Astrocyte of the spinal cord (primary cell): ENCODE results near the gene GDPD5.
A peak's percentile ranks its signal among the peaks of the same experiment; 100 is the strongest.

ENCODE experiments used
- DNase-seq: peaks from one replicate; pipeline ENCODE4 v3.0.0; 2011; ENCODE audit warnings: low read depth, low spot score
- H3K4me3 ChIP-seq: 2 replicates; pipeline ENCODE4 v1.5.1; 2011; ENCODE audit warnings: low read depth, mild to moderate bottlenecking, low read length, moderate library complexity
- CTCF ChIP-seq: IDR thresholded peaks from 2 replicates; pipeline ENCODE4 v1.5.1; 2012; ENCODE audit warnings: low read depth, mild to moderate bottlenecking, low read length, inconsistent platforms
- in situ Hi-C: cut with HindIII; loops from 2 replicates; pipeline ENCODE4 v1.10.0; 2017; ENCODE audit warnings: low sequenced_read_pairs

GDPD5 gene

DNA sequence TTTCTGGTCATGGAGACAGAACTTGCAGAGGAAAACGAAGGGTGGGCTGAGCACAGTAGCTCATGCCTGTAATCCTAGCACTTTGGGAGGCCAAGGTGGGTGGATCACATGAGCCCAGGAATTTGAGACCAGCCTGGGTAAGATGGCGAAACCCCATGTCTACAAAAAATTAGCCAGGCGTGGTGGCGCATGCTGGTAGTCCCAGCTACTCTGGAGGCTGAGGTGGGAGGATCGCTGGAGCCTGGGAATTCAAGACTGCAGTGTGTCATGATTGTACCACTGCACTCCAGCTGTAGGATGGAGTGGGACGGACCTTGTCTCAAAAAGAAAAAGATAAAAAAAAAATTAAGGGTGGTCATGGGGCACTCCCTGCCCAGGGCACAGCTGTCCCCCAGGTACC lies 42.2 kb upstream of the GDPD5 start:
- TF ChIP-seq CTCF, result no peak
- DNase-seq, result no peak
- in situ Hi-C loops, result no loop called here
- H3K4me3 ChIP-seq, result no peak overlapping the region

GRCh38 chr11:75566763-75567279 lies 41.1 kb upstream of the GDPD5 start:
- H3K4me3 ChIP-seq, result no peak overlapping the region
- DNase-seq, result no peak
- in situ Hi-C loops, result no loop called here
- TF ChIP-seq CTCF, result no peak

- in situ Hi-C loops, result no loop called here
- no peak for TF ChIP-seq CTCF
- H3K4me3 ChIP-seq, result peak overlapping the region; percentile 4
- no peak for DNase-seq
These were observed 40.4 kb upstream of the GDPD5 start for GRCh38 chr11:75565916-75566762.

GRCh38 chr11:75565221-75565814 lies 39.6 kb upstream of the GDPD5 start:
- in situ Hi-C loops, result no loop called here
- no peak for TF ChIP-seq CTCF
- DNase-seq, result peak; percentile 68
- H3K4me3 ChIP-seq, result peak overlapping the region; percentile 4

- DNase-seq, result peak; percentile 89
- in situ Hi-C loops, result no loop called here
- peak; percentile 72 for TF ChIP-seq CTCF
- peak overlapping the region; percentile 94 for H3K4me3 ChIP-seq
These were observed 38.3 kb upstream of the GDPD5 start for GRCh38 chr11:75563978-75564552.

DNA sequence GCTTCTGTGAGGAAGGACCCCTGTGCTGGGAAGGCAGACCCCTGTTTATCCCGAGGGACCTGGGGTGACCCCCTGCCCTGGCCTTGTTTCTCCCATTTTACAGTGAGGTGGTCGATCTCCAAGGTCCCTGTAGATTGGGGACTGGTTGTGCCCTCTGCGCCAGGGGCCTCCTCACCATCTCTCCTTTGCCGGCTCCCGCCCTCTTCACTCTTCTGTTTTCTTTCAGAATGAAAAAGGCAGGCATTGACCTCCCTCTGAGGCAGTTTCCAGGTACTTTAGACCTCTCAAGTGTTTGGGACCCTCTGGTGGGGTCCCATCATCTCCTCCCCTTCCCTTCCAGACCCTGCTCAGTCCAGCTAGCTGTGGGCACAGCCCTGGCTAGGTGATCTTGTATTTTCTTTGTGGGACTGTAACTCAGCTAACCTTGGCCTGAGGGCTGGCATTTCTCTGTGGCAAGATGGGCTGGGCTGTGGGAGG lies 37.8 kb upstream of the GDPD5 start:
- H3K4me3 ChIP-seq, result peak overlapping the region; percentile 94
- DNase-seq, result no peak
- no peak for TF ChIP-seq CTCF
- in situ Hi-C loops, result no loop called here
